HepG2 (cell line): ENCODE measurements around the gene NUDT2. TPM values are rescaled to one million over a fixed set of nuclear protein-coding genes. Genes with fewer than 3 reads are reported as not detected.

ENCODE experiments used
- ADNP ChIP-seq: sonication (generic); formaldehyde crosslinking; IDR thresholded peaks from 2 replicates; pipeline ENCODE4 v1.4.0; 2020; ENCODE audit warnings: missing genetic modification reagents
- DNMT3B ChIP-seq: conservative IDR thresholded peaks from 2 replicates; pipeline ENCODE4 v1.6.1; 2016; ENCODE audit warnings: missing biosample characterization, control low read depth
- HNRNPH1 ChIP-seq: fragments of 200-400 bp; formaldehyde crosslinking; optimal IDR thresholded peaks from 2 replicates; pipeline ENCODE3; 2017; ENCODE audit warnings: mild to moderate bottlenecking, low read depth, low read length
- PHF5A ChIP-seq: IDR thresholded peaks from one replicate; pipeline ENCODE4 v1.6.1; 2018; ENCODE audit warnings: low read depth, missing genetic modification reagents; ENCODE audit not compliant: unreplicated experiment
- ZBTB3 ChIP-seq: sonication (generic); formaldehyde crosslinking; IDR thresholded peaks from 2 replicates; pipeline ENCODE4 v1.4.0; 2020; ENCODE audit warnings: low read depth, mild to moderate bottlenecking, moderate library complexity, missing genetic modification reagents, borderline replicate concordance
- ZNF136 ChIP-seq: sonication (generic); formaldehyde crosslinking; IDR thresholded peaks from 2 replicates; pipeline ENCODE4 v1.8.1; 2022; ENCODE audit warnings: low read depth, mild to moderate bottlenecking, moderate library complexity, missing genetic modification reagents
- ZNF253 ChIP-seq: sonication (generic); formaldehyde crosslinking; IDR thresholded peaks from 2 replicates; pipeline ENCODE4 v1.8.0; 2022; ENCODE audit warnings: mild to moderate bottlenecking, missing genetic modification reagents, borderline replicate concordance
- ZNF333 ChIP-seq: sonication (generic); formaldehyde crosslinking; IDR thresholded peaks from 2 replicates; pipeline ENCODE4 v1.4.0; 2020; ENCODE audit warnings: mild to moderate bottlenecking, missing genetic modification reagents, borderline replicate concordance
- ZNF431 ChIP-seq: sonication (generic); formaldehyde crosslinking; IDR thresholded peaks from 2 replicates; pipeline ENCODE4 v1.9.0; 2022; ENCODE audit warnings: missing genetic modification reagents, low read depth, mild to moderate bottlenecking, borderline replicate concordance
- ZNF569 ChIP-seq: sonication (generic); formaldehyde crosslinking; IDR thresholded peaks from 2 replicates; pipeline ENCODE4 v1.5.0; 2020; ENCODE audit warnings: mild to moderate bottlenecking, missing genetic modification reagents, moderate library complexity, borderline replicate concordance
- ZNF577 ChIP-seq: sonication (generic); formaldehyde crosslinking; IDR thresholded peaks from 2 replicates; pipeline ENCODE4 v1.4.0; 2020; ENCODE audit warnings: mild to moderate bottlenecking, low read depth, missing genetic modification reagents, borderline replicate concordance
- ZNF598 ChIP-seq: sonication (generic); formaldehyde crosslinking; IDR thresholded peaks from 2 replicates; pipeline ENCODE4 v1.5.1; 2020; ENCODE audit warnings: mild to moderate bottlenecking, missing genetic modification reagents, borderline replicate concordance
- ZNF788 ChIP-seq: sonication (generic); formaldehyde crosslinking; IDR thresholded peaks from 2 replicates; pipeline ENCODE4 v1.5.0; 2020; ENCODE audit warnings: mild to moderate bottlenecking, missing genetic modification reagents, borderline replicate concordance
- polyA plus RNA-seq, 8 experiments: library from polyadenylated mRNA; depleted of rRNA in 3 of 8; stranded (reverse) in 7 of 8; unstranded in 1 of 8; fragments of >200 nt; fragmentation: Illumina TruSeq in 4 of 8; extraction: Trizol in 4 of 8; gene quantifications; 2 replicates each; pipeline versions ENCODE4 v1.2.1 to v1.2.3, GENCODE V29; 2011 to 2016; ENCODE audit warnings: low read depth in 4 of 8, missing spikeins in 1 of 8, mixed read lengths in 1 of 8; ENCODE audit not compliant: insufficient read depth in 1 of 8
- total RNA-seq, 5 experiments: library from RNA; depleted of rRNA; stranded (reverse); fragments of >200 nt; fragmentation: Illumina TruSeq; extraction: Trizol; gene quantifications; 2 replicates each; pipeline ENCODE4 v1.2.3, GENCODE V29; 2016; ENCODE audit warnings: low read depth in 1 of 5
- TF ChIP-seq, protein P1 (sequence below): IDR thresholded peaks from 2 replicates; pipeline ENCODE4 v1.6.1; 2016; ENCODE audit warnings: missing compliant biosample characterization, missing genetic modification reagents, borderline replicate concordance
- TF ChIP-seq, protein P2 (sequence below): sonication (generic); formaldehyde crosslinking; IDR thresholded peaks from 2 replicates; pipeline ENCODE4 v1.5.0; 2020; ENCODE audit warnings: missing genetic modification reagents
- TF ChIP-seq, protein P3 (sequence below): sonication (generic); formaldehyde crosslinking; conservative IDR thresholded peaks from 2 replicates; pipeline ENCODE4 v1.4.0; 2020; ENCODE audit warnings: mild to moderate bottlenecking, missing genetic modification reagents, moderate library complexity
- TF ChIP-seq, protein P4 (sequence below): fragments of 450-650 bp; IDR thresholded peaks from 2 replicates; pipeline ENCODE4 v1.6.1; 2016

Gene NUDT2
- total and polyA plus RNA-seq, 2 of the 13 experiments (the other 11 are each of a cell fraction or from before 2014, with no cell fraction given), result 19.9 to 24.6 TPM

DNA sequence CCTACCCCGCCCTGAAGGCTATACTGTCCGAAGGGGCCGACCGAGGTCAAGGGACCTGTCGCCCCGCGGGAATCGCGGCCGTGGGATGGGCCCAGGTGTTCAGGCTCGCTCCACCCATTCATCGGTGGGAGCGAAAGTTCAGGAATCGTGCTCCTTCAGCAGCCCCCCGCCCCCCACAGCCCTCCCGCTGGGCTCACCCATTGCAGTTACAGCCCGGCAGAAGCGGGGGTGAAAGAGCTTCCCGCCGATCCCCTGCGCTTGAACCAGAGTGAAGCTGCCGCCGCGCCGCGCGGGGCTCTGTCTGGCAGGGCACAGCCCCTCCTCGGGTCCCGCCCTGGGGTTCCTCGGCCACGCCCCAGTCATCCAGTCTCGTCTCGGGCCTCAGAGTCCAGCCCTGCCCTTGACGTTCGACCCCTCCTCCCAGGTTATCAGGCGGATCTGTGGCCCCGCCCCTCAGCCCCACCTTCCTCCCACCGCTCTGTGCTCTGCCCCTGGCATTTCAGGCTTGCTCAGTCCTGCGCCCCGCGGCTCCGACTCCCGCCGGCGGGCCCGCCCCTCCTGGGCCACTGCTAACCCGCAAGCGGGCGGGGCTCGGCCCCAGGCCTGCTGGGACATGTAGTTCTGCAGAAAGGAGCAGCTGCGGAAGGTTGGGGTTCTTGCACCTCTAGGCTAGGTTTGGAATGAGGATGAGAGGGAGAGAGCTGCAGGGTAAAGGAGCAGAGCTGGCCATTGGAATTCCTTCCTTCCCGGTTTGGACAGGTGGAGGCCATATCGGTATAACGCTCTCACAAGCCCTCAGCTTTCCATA is 47.4 kb downstream of the NUDT2 start, which contains the start of gene MYORG (continued):
- TF ChIP-seq ZBTB3 (CRISPR knock-in tag), result 0 out of 2 replicates have a peak, but pooled peaks have one; percentile 34
- TF ChIP-seq ADNP (CRISPR knock-in tag), result no peak
- TF ChIP-seq, protein P1, sequence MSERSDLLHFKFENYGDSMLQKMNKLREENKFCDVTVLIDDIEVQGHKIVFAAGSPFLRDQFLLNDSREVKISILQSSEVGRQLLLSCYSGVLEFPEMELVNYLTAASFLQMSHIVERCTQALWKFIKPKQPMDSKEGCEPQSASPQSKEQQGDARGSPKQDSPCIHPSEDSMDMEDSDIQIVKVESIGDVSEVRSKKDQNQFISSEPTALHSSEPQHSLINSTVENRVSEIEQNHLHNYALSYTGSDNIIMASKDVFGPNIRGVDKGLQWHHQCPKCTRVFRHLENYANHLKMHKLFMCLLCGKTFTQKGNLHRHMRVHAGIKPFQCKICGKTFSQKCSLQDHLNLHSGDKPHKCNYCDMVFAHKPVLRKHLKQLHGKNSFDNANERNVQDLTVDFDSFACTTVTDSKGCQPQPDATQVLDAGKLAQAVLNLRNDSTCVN, result peak; percentile 61; the same call in 1 of the 2 replicates
- peak; percentile 63; the same call in 1 of the 2 replicates for TF ChIP-seq ZNF788 (CRISPR knock-in tag)
- TF ChIP-seq, protein P2, sequence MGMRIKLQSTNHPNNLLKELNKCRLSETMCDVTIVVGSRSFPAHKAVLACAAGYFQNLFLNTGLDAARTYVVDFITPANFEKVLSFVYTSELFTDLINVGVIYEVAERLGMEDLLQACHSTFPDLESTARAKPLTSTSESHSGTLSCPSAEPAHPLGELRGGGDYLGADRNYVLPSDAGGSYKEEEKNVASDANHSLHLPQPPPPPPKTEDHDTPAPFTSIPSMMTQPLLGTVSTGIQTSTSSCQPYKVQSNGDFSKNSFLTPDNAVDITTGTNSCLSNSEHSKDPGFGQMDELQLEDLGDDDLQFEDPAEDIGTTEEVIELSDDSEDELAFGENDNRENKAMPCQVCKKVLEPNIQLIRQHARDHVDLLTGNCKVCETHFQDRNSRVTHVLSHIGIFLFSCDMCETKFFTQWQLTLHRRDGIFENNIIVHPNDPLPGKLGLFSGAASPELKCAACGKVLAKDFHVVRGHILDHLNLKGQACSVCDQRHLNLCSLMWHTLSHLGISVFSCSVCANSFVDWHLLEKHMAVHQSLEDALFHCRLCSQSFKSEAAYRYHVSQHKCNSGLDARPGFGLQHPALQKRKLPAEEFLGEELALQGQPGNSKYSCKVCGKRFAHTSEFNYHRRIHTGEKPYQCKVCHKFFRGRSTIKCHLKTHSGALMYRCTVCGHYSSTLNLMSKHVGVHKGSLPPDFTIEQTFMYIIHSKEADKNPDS (CRISPR knock-in tag), result no peak
- TF ChIP-seq ZNF253, result no peak
- TF ChIP-seq HNRNPH1, result no peak
- no peak for TF ChIP-seq ZNF569 (CRISPR knock-in tag)
- TF ChIP-seq ZNF577 (CRISPR knock-in tag), result no peak
- no peak; the same call in 1 of the 2 replicates for TF ChIP-seq ZNF333 (CRISPR knock-in tag)
- no peak; the same call in 1 of the 2 replicates for TF ChIP-seq DNMT3B (CRISPR knock-in tag)
- no peak; the same call in 1 of the 2 replicates for TF ChIP-seq ZNF136 (CRISPR knock-in tag)
- TF ChIP-seq ZNF598 (CRISPR knock-in tag), result no peak
- peak; percentile 39; the same call in 1 of the 2 replicates for TF ChIP-seq ZNF431 (CRISPR knock-in tag)
- TF ChIP-seq PHF5A (CRISPR knock-in tag), result no peak
- TF ChIP-seq, protein P3, sequence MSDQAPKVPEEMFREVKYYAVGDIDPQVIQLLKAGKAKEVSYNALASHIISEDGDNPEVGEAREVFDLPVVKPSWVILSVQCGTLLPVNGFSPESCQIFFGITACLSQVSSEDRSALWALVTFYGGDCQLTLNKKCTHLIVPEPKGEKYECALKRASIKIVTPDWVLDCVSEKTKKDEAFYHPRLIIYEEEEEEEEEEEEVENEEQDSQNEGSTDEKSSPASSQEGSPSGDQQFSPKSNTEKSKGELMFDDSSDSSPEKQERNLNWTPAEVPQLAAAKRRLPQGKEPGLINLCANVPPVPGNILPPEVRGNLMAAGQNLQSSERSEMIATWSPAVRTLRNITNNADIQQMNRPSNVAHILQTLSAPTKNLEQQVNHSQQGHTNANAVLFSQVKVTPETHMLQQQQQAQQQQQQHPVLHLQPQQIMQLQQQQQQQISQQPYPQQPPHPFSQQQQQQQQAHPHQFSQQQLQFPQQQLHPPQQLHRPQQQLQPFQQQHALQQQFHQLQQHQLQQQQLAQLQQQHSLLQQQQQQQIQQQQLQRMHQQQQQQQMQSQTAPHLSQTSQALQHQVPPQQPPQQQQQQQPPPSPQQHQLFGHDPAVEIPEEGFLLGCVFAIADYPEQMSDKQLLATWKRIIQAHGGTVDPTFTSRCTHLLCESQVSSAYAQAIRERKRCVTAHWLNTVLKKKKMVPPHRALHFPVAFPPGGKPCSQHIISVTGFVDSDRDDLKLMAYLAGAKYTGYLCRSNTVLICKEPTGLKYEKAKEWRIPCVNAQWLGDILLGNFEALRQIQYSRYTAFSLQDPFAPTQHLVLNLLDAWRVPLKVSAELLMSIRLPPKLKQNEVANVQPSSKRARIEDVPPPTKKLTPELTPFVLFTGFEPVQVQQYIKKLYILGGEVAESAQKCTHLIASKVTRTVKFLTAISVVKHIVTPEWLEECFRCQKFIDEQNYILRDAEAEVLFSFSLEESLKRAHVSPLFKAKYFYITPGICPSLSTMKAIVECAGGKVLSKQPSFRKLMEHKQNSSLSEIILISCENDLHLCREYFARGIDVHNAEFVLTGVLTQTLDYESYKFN (CRISPR knock-in tag), result peak; percentile 77
- TF ChIP-seq, protein P4, sequence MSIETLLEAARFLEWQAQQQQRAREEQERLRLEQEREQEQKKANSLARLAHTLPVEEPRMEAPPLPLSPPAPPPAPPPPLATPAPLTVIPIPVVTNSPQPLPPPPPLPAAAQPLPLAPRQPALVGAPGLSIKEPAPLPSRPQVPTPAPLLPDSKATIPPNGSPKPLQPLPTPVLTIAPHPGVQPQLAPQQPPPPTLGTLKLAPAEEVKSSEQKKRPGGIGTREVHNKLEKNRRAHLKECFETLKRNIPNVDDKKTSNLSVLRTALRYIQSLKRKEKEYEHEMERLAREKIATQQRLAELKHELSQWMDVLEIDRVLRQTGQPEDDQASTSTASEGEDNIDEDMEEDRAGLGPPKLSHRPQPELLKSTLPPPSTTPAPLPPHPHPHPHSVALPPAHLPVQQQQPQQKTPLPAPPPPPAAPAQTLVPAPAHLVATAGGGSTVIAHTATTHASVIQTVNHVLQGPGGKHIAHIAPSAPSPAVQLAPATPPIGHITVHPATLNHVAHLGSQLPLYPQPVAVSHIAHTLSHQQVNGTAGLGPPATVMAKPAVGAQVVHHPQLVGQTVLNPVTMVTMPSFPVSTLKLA, result no peak
